IMR-90 (cell line): ENCODE measurements around the gene BTK. TPM values are rescaled to one million over a fixed set of nuclear protein-coding genes. Genes with fewer than 3 reads are reported as not detected.

Experiments used
- ATAC-seq: fragments of 200-7000 bp; cut with Tn5 transposase; 2 replicates; pipeline ENCODE4 v1.9.1; 2020; ENCODE audit warnings: low read depth, mild to moderate bottlenecking, moderate library complexity
- BruUV-seq: library from RNA; stranded (reverse); fragments of 400-500 nt; replicated peaks from 2 replicates; lab custom pipeline; 2021; lab: Mats Ljungman, UMichigan
- CTCF ChIA-PET: fragments of 300-600 bp; formaldehyde crosslinking; extraction: SDS; loops from one replicate; lab custom pipeline; 2021; ENCODE audit warnings: antibody characterized with exemption; lab: Yijun Ruan, JAX
- POLR2A ChIA-PET: fragments of 300-600 bp; sonication (Branson Sonifier 250); formaldehyde crosslinking; loops from one replicate; lab custom pipeline; 2022; ENCODE audit warnings: antibody characterized with exemption; ENCODE audit not compliant: unreplicated experiment; lab: Charles Lee
- DNase-seq: peaks from one replicate; pipeline ENCODE4 v3.0.0; 2013
- H2AFZ ChIP-seq: replicated peaks from 2 replicates; pipeline ENCODE3; 2013; ENCODE audit warnings: low read length, mild to moderate bottlenecking; ENCODE audit not compliant: poor library complexity
- H2AK5ac ChIP-seq: 2 replicates; pipeline ENCODE4 v1.6.1; 2013; ENCODE audit warnings: low read depth, low read length, inconsistent platforms
- H2AK9ac ChIP-seq: replicated peaks from 2 replicates; pipeline ENCODE3; 2013; ENCODE audit warnings: mild to moderate bottlenecking, low read depth, low read length, moderate library complexity; ENCODE audit not compliant: poor library complexity
- H2BK120ac ChIP-seq: 2 replicates; pipeline ENCODE4 v1.6.1; 2013; ENCODE audit warnings: low read depth, low read length, inconsistent platforms
- H2BK15ac ChIP-seq: 3 replicates; pipeline ENCODE4 v1.6.1; 2013; ENCODE audit warnings: low read depth, low read length, inconsistent platforms
- H2BK20ac ChIP-seq: 2 replicates; pipeline ENCODE4 v1.6.1; 2013; ENCODE audit warnings: low read depth, mild to moderate bottlenecking, inconsistent platforms, low read length, moderate library complexity
- H2BK5ac ChIP-seq: 2 replicates; pipeline ENCODE4 v1.6.1; 2013; ENCODE audit warnings: mild to moderate bottlenecking, low read depth, low read length, inconsistent platforms; ENCODE audit not compliant: poor library complexity, severe bottlenecking
- H3K14ac ChIP-seq: replicated peaks from 2 replicates; pipeline ENCODE4 v1.6.1; 2013; ENCODE audit warnings: low read depth, low read length, inconsistent platforms
- H3K18ac ChIP-seq: 2 replicates; pipeline ENCODE4 v1.6.1; 2013; ENCODE audit warnings: low read depth, low read length, control low read depth
- H3K23ac ChIP-seq: 2 replicates; pipeline ENCODE4 v1.6.1; 2013; ENCODE audit warnings: low read depth, low read length, inconsistent platforms
- H3K27ac ChIP-seq: 2 replicates; pipeline ENCODE4 v1.5.1; 2013; ENCODE audit warnings: mild to moderate bottlenecking, control low read depth, low read length; ENCODE audit not compliant: insufficient read depth
- H3K27me3 ChIP-seq: 2 replicates; pipeline ENCODE4 v1.6.1; 2013; ENCODE audit warnings: low read length; ENCODE audit not compliant: control insufficient read depth, insufficient read depth
- H3K36me3 ChIP-seq: 2 replicates; pipeline ENCODE4 v1.6.1; 2013; ENCODE audit warnings: low read length, mixed read lengths; ENCODE audit not compliant: control insufficient read depth, insufficient read depth
- H3K4ac ChIP-seq: 2 replicates; pipeline ENCODE4 v1.6.1; 2013; ENCODE audit warnings: low read depth, low read length, inconsistent platforms
- H3K4me1 ChIP-seq: 2 replicates; pipeline ENCODE4 v1.6.1; 2013; ENCODE audit warnings: low read length, mixed read lengths; ENCODE audit not compliant: control insufficient read depth, insufficient read depth
- H3K4me2 ChIP-seq: 2 replicates; pipeline ENCODE4 v1.6.1; 2013; ENCODE audit warnings: low read depth, mild to moderate bottlenecking, control low read depth, low read length, moderate library complexity
- H3K4me3 ChIP-seq: 2 replicates; pipeline ENCODE4 v1.5.1; 2013; ENCODE audit warnings: low read depth, mild to moderate bottlenecking, control low read depth, low read length, moderate library complexity; ENCODE audit not compliant: insufficient read depth
- H3K56ac ChIP-seq: 2 replicates; pipeline ENCODE4 v1.6.1; 2013; ENCODE audit warnings: low read length, inconsistent platforms; ENCODE audit not compliant: insufficient read depth; ENCODE audit errors: extremely low read depth
- H3K79me1 ChIP-seq, 2 experiments: 2 replicates each; pipeline ENCODE4 v1.6.1; 2013; ENCODE audit warnings: low read length in 2 of 2, inconsistent platforms in 1 of 2, low read depth in 1 of 2
- H3K9ac ChIP-seq: 2 replicates; pipeline ENCODE4 v1.6.1; 2013; ENCODE audit warnings: low read depth, low read length, control low read depth
- H3K9me1 ChIP-seq: 2 replicates; pipeline ENCODE4 v1.6.1; 2013; ENCODE audit warnings: low read length, inconsistent platforms; ENCODE audit not compliant: insufficient read depth
- H3K9me3 ChIP-seq: 2 replicates; pipeline ENCODE4 v1.6.1; 2013; ENCODE audit warnings: low read length; ENCODE audit not compliant: control insufficient read depth, insufficient read depth
- H4K20me1 ChIP-seq: 2 replicates; pipeline ENCODE4 v1.6.1; 2013; ENCODE audit warnings: low read length, inconsistent platforms; ENCODE audit not compliant: insufficient read depth
- H4K5ac ChIP-seq: 2 replicates; pipeline ENCODE4 v1.6.1; 2013; ENCODE audit warnings: mild to moderate bottlenecking, low read depth, low read length, control low read depth
- H4K8ac ChIP-seq, 2 experiments: 2 replicates each; pipeline ENCODE4 v1.6.1; 2013; ENCODE audit warnings: low read depth in 2 of 2, low read length in 2 of 2, control low read depth in 1 of 2, inconsistent platforms in 1 of 2
- H4K91ac ChIP-seq: 2 replicates; pipeline ENCODE4 v1.6.1; 2013; ENCODE audit warnings: low read depth, low read length, inconsistent platforms; ENCODE audit not compliant: insufficient read depth
- CTCF ChIP-seq: conservative IDR thresholded peaks from 2 replicates; pipeline ENCODE4 v1.5.1; 2012; ENCODE audit warnings: mild to moderate bottlenecking, low read depth, low read length, improper control_type of control experiment
- MAFK ChIP-seq: IDR thresholded peaks from 2 replicates; pipeline ENCODE4 v1.6.1; 2012; ENCODE audit warnings: low read depth, low read length, improper control_type of control experiment
- MXI1 ChIP-seq: IDR thresholded peaks from 2 replicates; pipeline ENCODE4 v1.6.1; 2012; ENCODE audit warnings: low read depth, mild to moderate bottlenecking, low read length, moderate library complexity, borderline replicate concordance
- NFE2L2 ChIP-seq: fragments of 150-350 bp; IDR thresholded peaks from 2 replicates; pipeline ENCODE4 v1.6.1; 2016; ENCODE audit warnings: low read depth, mild to moderate bottlenecking, low read length
- POLR2A ChIP-seq: IDR thresholded peaks from 2 replicates; pipeline ENCODE4 v1.6.1; 2012; ENCODE audit warnings: mild to moderate bottlenecking, low read depth, low read length
- RAD21 ChIP-seq: IDR thresholded peaks from 2 replicates; pipeline ENCODE4 v1.6.1; 2012; ENCODE audit warnings: low read length, improper control_type of control experiment
- SMC3 ChIP-seq: fragments of 150-350 bp; IDR thresholded peaks from 2 replicates; pipeline ENCODE4 v1.6.1; 2016; ENCODE audit warnings: low read depth, mild to moderate bottlenecking, antibody characterized with exemption, low read length, moderate library complexity
- WGBS, 2 experiments: methylation state at CpG; one replicate each; pipeline versions ENCODE4 v1.1.5 to v1.1.7; 2013; ENCODE audit warnings: missing lambda C conversion rate in 2 of 2; ENCODE audit not compliant: insufficient read length in 1 of 2; ENCODE audit errors: extremely low coverage in 2 of 2; 5-methylcytosine and 5-hydroxymethylcytosine counted together
- dilution Hi-C: fragments of 300-500 bp; cut with HindIII; formaldehyde crosslinking; loops from one replicate; pipeline ENCODE4 v1.14.3; 2018; ENCODE audit warnings: low sequenced_read_pairs; ENCODE audit not compliant: unreplicated experiment
- in situ Hi-C: fragments of 300-500 bp; cut with MboI; formaldehyde crosslinking; loops from 3 replicates; pipeline ENCODE4 v1.14.3; 2019; ENCODE audit warnings: low sequenced_read_pairs, inconsistent platforms, mixed read lengths
- intact Hi-C: fragments of 100-400 bp; cut with micrococcal nuclease; formaldehyde crosslinking; loops from 2 replicates; pipeline ENCODE4 v1.10.0; 2022
- polyA plus RNA-seq, 3 experiments: library from polyadenylated mRNA; depleted of rRNA; stranded (reverse); fragments of >200 nt; gene quantifications; 2 replicates each; pipeline ENCODE4 v1.2.3, GENCODE V29; 2012; ENCODE audit warnings: low replicate concordance in 1 of 3
- total RNA-seq: library from RNA; depleted of rRNA; stranded (reverse); fragments of >200 nt; gene quantifications from 2 replicates; pipeline ENCODE4 v1.2.3, GENCODE V29; 2012

Gene BTK
- total and polyA plus RNA-seq, 2 of the 4 experiments (the other 2 are of a cell fraction), result not detected

- H2BK15ac ChIP-seq, result no peak overlapping the region
- H3K9ac ChIP-seq, result no peak overlapping the region
- H3K9me3 ChIP-seq, result no peaks in the 10 kb centered on the region
- dilution Hi-C loops, result no loop called here
- no peak overlapping the region for H3K23ac ChIP-seq
- TF ChIP-seq POLR2A (no peak), RAD21 (no peak), CTCF (no peak), MAFK (no peak), MXI1 (no peak), NFE2L2 (no peak), SMC3 (no peak)
- no peaks in the 10 kb centered on the region for H3K9me1 ChIP-seq
- DNase-seq (no peak), ATAC-seq (no peak)
- no TSS peak for BruUV-seq
- H3K79me1 ChIP-seq, result no peaks in the 10 kb centered on the region
- H3K18ac ChIP-seq, result no peak overlapping the region
- no peaks in the 10 kb centered on the region; the same call in 1 of the 2 replicates for H3K27me3 ChIP-seq
- H2BK20ac ChIP-seq, result no peak overlapping the region
- in situ Hi-C loops, result no loop called here
- H4K91ac ChIP-seq, result no peak overlapping the region
- no peaks in the 10 kb centered on the region for H4K20me1 ChIP-seq
- no peak overlapping the region for H2BK120ac ChIP-seq
- H2AK9ac ChIP-seq, result no peak overlapping the region
- H3K14ac ChIP-seq, result no peak overlapping the region
- H3K4ac ChIP-seq, result no peak overlapping the region
- H3K4me2 ChIP-seq, result no peak overlapping the region
- ChIA-PET POLR2A (no interaction called here), CTCF (no interaction called here)
- peaks cover 5% of the 10 kb centered on the region for H3K36me3 ChIP-seq
- no peak overlapping the region for H2AK5ac ChIP-seq
- no peak overlapping the region for H2BK5ac ChIP-seq
- no peaks in the 10 kb centered on the region for H3K4me1 ChIP-seq
- no peak overlapping the region for H3K27ac ChIP-seq
- H2AFZ ChIP-seq, result no peak overlapping the region
- no peak overlapping the region for H3K56ac ChIP-seq
- no peak overlapping the region for H4K8ac ChIP-seq
- intact Hi-C loops, result no loop called here
- WGBS, 2 experiments, result no CpG with 5 or more reads among the region's 4 CpGs
- H3K4me3 ChIP-seq, result no peak overlapping the region
- no peak overlapping the region for H4K5ac ChIP-seq
Observed at GRCh38 chrX:101399825-101400224, 13.8 kb upstream of the BTK start.
